Neuronal stem cell (in vitro differentiated cells): ENCODE measurements around the gene EN1.
A peak's percentile ranks its signal among the peaks of the same experiment; 100 is the strongest.

ENCODE experiments used
- DNase-seq: peaks from one replicate; pipeline ENCODE4 v3.0.0-alpha.2; 2013; ENCODE audit warnings: low spot score
- H2AFZ ChIP-seq: one replicate; pipeline ENCODE4 v1.6.1; 2013; ENCODE audit warnings: mild to moderate bottlenecking, low read length, inconsistent platforms
- H2AK5ac ChIP-seq: 2 replicates; pipeline ENCODE4 v1.6.1; 2013; ENCODE audit warnings: low read depth, mild to moderate bottlenecking, inconsistent platforms, low read length, moderate library complexity, mixed read lengths
- H2BK120ac ChIP-seq: 2 replicates; pipeline ENCODE4 v1.6.1; 2013; ENCODE audit warnings: low read depth, mild to moderate bottlenecking, inconsistent platforms, low read length, moderate library complexity, mixed read lengths
- H2BK12ac ChIP-seq: one replicate; pipeline ENCODE4 v1.6.1; 2013; ENCODE audit warnings: low read length, inconsistent platforms
- H2BK15ac ChIP-seq: 2 replicates; pipeline ENCODE4 v1.6.1; 2013; ENCODE audit warnings: mild to moderate bottlenecking, low read length, inconsistent platforms, mixed read lengths
- H2BK5ac ChIP-seq: one replicate; pipeline ENCODE4 v1.6.1; 2013; ENCODE audit warnings: inconsistent platforms, mild to moderate bottlenecking, low read length, moderate library complexity
- H3K14ac ChIP-seq: one replicate; pipeline ENCODE4 v1.6.1; 2013; ENCODE audit warnings: low read length, inconsistent platforms
- H3K18ac ChIP-seq: 2 replicates; pipeline ENCODE4 v1.6.1; 2013; ENCODE audit warnings: low read length, inconsistent platforms
- H3K23ac ChIP-seq: 2 replicates; pipeline ENCODE4 v1.6.1; 2013; ENCODE audit warnings: low read depth, mild to moderate bottlenecking, mixed read lengths, low read length, inconsistent platforms; ENCODE audit not compliant: poor library complexity
- H3K27ac ChIP-seq: replicated peaks from 3 replicates; pipeline ENCODE4 v1.5.1; 2013; ENCODE audit warnings: low read length, inconsistent platforms
- H3K27me3 ChIP-seq, 3 experiments: 2 replicates each; pipeline ENCODE4 v1.6.1; 2013; ENCODE audit warnings: low read length in 3 of 3, mild to moderate bottlenecking in 2 of 3, inconsistent platforms in 1 of 3, low read depth in 1 of 3, mixed read lengths in 1 of 3, moderate library complexity in 1 of 3; ENCODE audit not compliant: control insufficient read depth in 3 of 3, insufficient read depth in 3 of 3
- H3K36me3 ChIP-seq, 2 donors: replicated peaks in 1 of 2; 2 replicates each; pipeline ENCODE4 v1.6.1; 2013; ENCODE audit warnings: low read length in 2 of 2; ENCODE audit not compliant: control insufficient read depth in 2 of 2, insufficient read depth in 2 of 2
- H3K4ac ChIP-seq: 2 replicates; pipeline ENCODE4 v1.6.1; 2013; ENCODE audit warnings: inconsistent platforms, mild to moderate bottlenecking, low read length, moderate library complexity
- H3K4me1 ChIP-seq, 2 donors: 1 replicate in 1 of 2; 2 replicates in 1 of 2; pipeline ENCODE4 v1.6.1; 2013; ENCODE audit warnings: low read length in 2 of 2, low read depth in 1 of 2; ENCODE audit not compliant: control insufficient read depth in 2 of 2, insufficient read depth in 1 of 2
- H3K4me2 ChIP-seq: one replicate; pipeline ENCODE4 v1.6.1; 2013; ENCODE audit warnings: mild to moderate bottlenecking, low read length, inconsistent platforms; ENCODE audit not compliant: insufficient read depth, poor library complexity, severe bottlenecking
- H3K4me3 ChIP-seq, 2 donors: 2 replicates each; pipeline ENCODE4 v1.5.1; 2013; ENCODE audit warnings: low read length in 2 of 2, mild to moderate bottlenecking in 2 of 2, inconsistent platforms in 1 of 2, moderate library complexity in 1 of 2
- H3K79me1 ChIP-seq: one replicate; pipeline ENCODE4 v1.6.1; 2013; ENCODE audit warnings: low read depth, mild to moderate bottlenecking, inconsistent platforms, low read length, moderate library complexity
- H3K9ac ChIP-seq: one replicate; pipeline ENCODE4 v1.6.1; 2013; ENCODE audit warnings: mild to moderate bottlenecking, low read depth, low read length, inconsistent platforms; ENCODE audit not compliant: poor library complexity
- H3K9me3 ChIP-seq, 2 donors: replicated peaks in 1 of 2; 2 replicates each; pipeline versions ENCODE3 to v1.6.1; 2013; ENCODE audit warnings: low read length in 2 of 2, mild to moderate bottlenecking in 2 of 2, inconsistent platforms in 1 of 2, low read depth in 1 of 2, mixed read lengths in 1 of 2, moderate library complexity in 1 of 2; ENCODE audit not compliant: control insufficient read depth in 2 of 2, insufficient read depth in 1 of 2
- H4K8ac ChIP-seq: one replicate; pipeline ENCODE4 v1.6.1; 2013; ENCODE audit warnings: low read depth, mild to moderate bottlenecking, inconsistent platforms, low read length, moderate library complexity
- H4K91ac ChIP-seq: one replicate; pipeline ENCODE4 v1.6.1; 2013; ENCODE audit warnings: low read length, low read depth, mild to moderate bottlenecking, inconsistent platforms; ENCODE audit not compliant: poor library complexity
- WGBS, 2 donors: extraction: QIAGEN DNeasy Blood & Tissue Kit; methylation state at CpG; one replicate each; pipeline ENCODE4 v1.1.7; 2013; ENCODE audit warnings: missing lambda C conversion rate in 2 of 2, mixed read lengths in 1 of 2; ENCODE audit not compliant: insufficient read length in 2 of 2, insufficient replicate concordance in 1 of 2; ENCODE audit errors: extremely low coverage in 2 of 2; 5-methylcytosine and 5-hydroxymethylcytosine counted together

Gene EN1

GRCh38 chr2:118875318-118875717 is 27.9 kb upstream of the EN1 start:
- WGBS, 2 donors, result no CpG with 5 or more reads among the region's 4 CpGs
- Histone ChIP-seq H2BK5ac (no peak overlapping the region), H3K14ac (no peak overlapping the region), H3K9ac (no peak overlapping the region), H2BK15ac (no peak overlapping the region), H3K4me2 (no peak overlapping the region), H2AFZ (no peak overlapping the region), H3K36me3 (no peaks in the 10 kb centered on the region), H3K4me3 (no peak overlapping the region), H4K91ac (no peak overlapping the region), H2AK5ac (no peak overlapping the region), H2BK12ac (no peak overlapping the region), H2BK120ac (no peak overlapping the region), H3K18ac (no peak overlapping the region), H3K4me1 (no peaks in the 10 kb centered on the region), H3K9me3 (no peaks in the 10 kb centered on the region), H3K27me3 (no peaks in the 10 kb centered on the region), H3K23ac (no peak overlapping the region), H3K4ac (no peak overlapping the region), H3K79me1 (no peaks in the 10 kb centered on the region), H3K27ac (no peak overlapping the region), H4K8ac (no peak overlapping the region)
- DNase-seq, result no peak

- H2AK5ac ChIP-seq, result no peak overlapping the region
- no CpG with 5 or more reads among the region's 3 CpGs for WGBS, 2 donors
- H3K27me3 ChIP-seq, result no peaks in the 10 kb centered on the region
- H3K27ac ChIP-seq, result no peak overlapping the region
- H3K36me3 ChIP-seq, result no peaks in the 10 kb centered on the region
- no peak overlapping the region for H2AFZ ChIP-seq
- no peak overlapping the region for H3K14ac ChIP-seq
- no peaks in the 10 kb centered on the region for H3K4me1 ChIP-seq
- H3K9me3 ChIP-seq, result no peaks in the 10 kb centered on the region
- no peak overlapping the region for H2BK5ac ChIP-seq
- DNase-seq, result no peak
- H3K23ac ChIP-seq, result no peak overlapping the region
- H3K4me3 ChIP-seq, result no peak overlapping the region
- H2BK120ac ChIP-seq, result no peak overlapping the region
- no peak overlapping the region for H2BK12ac ChIP-seq
- H3K9ac ChIP-seq, result no peak overlapping the region
- H2BK15ac ChIP-seq, result no peak overlapping the region
- H3K4me2 ChIP-seq, result no peak overlapping the region
- H3K4ac ChIP-seq, result no peak overlapping the region
- no peak overlapping the region for H4K8ac ChIP-seq
- no peaks in the 10 kb centered on the region for H3K79me1 ChIP-seq
- no peak overlapping the region for H3K18ac ChIP-seq
- no peak overlapping the region for H4K91ac ChIP-seq
Measured at GRCh38 chr2:118874324-118874723, 26.9 kb upstream of the EN1 start.

GRCh38 chr2:118865106-118865505 is 17.7 kb upstream of the EN1 start:
- peak; percentile 39 for DNase-seq
- H3K18ac ChIP-seq, result no peak overlapping the region
- WGBS, 2 donors, result no CpG with 5 or more reads among the region's 3 CpGs

GRCh38 chr2:118864207-118864606 is 16.8 kb upstream of the EN1 start:
- no peak overlapping the region for H2BK15ac ChIP-seq
- WGBS, 2 donors, result no CpG with 5 or more reads among the region's 13 CpGs
- H3K4me3 ChIP-seq, result no peak overlapping the region
- no peak overlapping the region for H4K91ac ChIP-seq
- H3K36me3 ChIP-seq, result no peaks in the 10 kb centered on the region
- H3K23ac ChIP-seq, result no peak overlapping the region
- H2BK5ac ChIP-seq, result no peak overlapping the region
- H2AFZ ChIP-seq, result no peak overlapping the region
- H3K4ac ChIP-seq, result no peak overlapping the region
- H3K14ac ChIP-seq, result no peak overlapping the region
- DNase-seq, result no peak
- H2BK12ac ChIP-seq, result no peak overlapping the region
- H3K27me3 ChIP-seq, result peaks cover 6 to 48% (median 37%) of the 10 kb centered on the region in 3 experiments
- no peak overlapping the region for H3K9ac ChIP-seq
- H3K4me2 ChIP-seq, result no peak overlapping the region
- no peaks in the 10 kb centered on the region for H3K9me3 ChIP-seq
- no peaks in the 10 kb centered on the region for H3K4me1 ChIP-seq
- no peak overlapping the region for H4K8ac ChIP-seq
- no peak overlapping the region for H3K27ac ChIP-seq
- no peaks in the 10 kb centered on the region for H3K79me1 ChIP-seq
- no peak overlapping the region for H2AK5ac ChIP-seq
- no peak overlapping the region for H2BK120ac ChIP-seq
- H3K18ac ChIP-seq, result no peak overlapping the region

More at GRCh38 chr2:118865106-118865505, 17.7 kb upstream of the EN1 start:
- Histone ChIP-seq H3K4me3 (no peak overlapping the region), H3K27ac (no peak overlapping the region), H3K27me3 (peaks cover 0 to 39% (median 28%) of the 10 kb centered on the region in 3 experiments), H2AFZ (no peak overlapping the region), H3K9me3 (no peaks in the 10 kb centered on the region), H3K23ac (no peak overlapping the region), H3K36me3 (no peaks in the 10 kb centered on the region), H4K8ac (no peak overlapping the region), H3K4ac (no peak overlapping the region), H2BK12ac (no peak overlapping the region), H3K4me1 (no peaks in the 10 kb centered on the region), H3K9ac (no peak overlapping the region), H3K14ac (no peak overlapping the region), H2AK5ac (no peak overlapping the region), H2BK15ac (no peak overlapping the region), H3K4me2 (no peak overlapping the region), H2BK120ac (no peak overlapping the region), H3K79me1 (no peaks in the 10 kb centered on the region), H2BK5ac (no peak overlapping the region), H4K91ac (no peak overlapping the region)
